Myocyte (in vitro differentiated cells): ENCODE data around the gene MT4. TPM values are rescaled to one million over a fixed set of nuclear protein-coding genes. Genes with fewer than 3 reads are reported as not detected.

ENCODE experiments used
- total RNA-seq: library from RNA; depleted of rRNA; stranded (reverse); fragments of >200 nt; gene quantifications from 2 replicates; pipeline ENCODE4 v1.2.3, GENCODE V29; 2014

Gene MT4
- total RNA-seq, 1 donor from 2014 or later, result not detected

Other genes with a start within 250 kb of the MT4 start
- gene AMFR, start 139.5 kb upstream of the MT4 start, total RNA-seq, result 220 and 233 TPM in 2 replicates
- 46.5 and 48.6 TPM in 2 replicates for gene NUDT21, start 113.7 kb upstream of the MT4 start, total RNA-seq
- gene OGFOD1, start 113.5 kb upstream of the MT4 start, total RNA-seq, result 68.9 and 79.0 TPM in 2 replicates
- 27.2 and 32.9 TPM in 2 replicates for gene BBS2, start 45.0 kb upstream of the MT4 start, total RNA-seq
- not detected in 2 replicates for gene MT3, start 24.5 kb downstream of the MT4 start, total RNA-seq
- 7.1 and 18.6 TPM in 2 replicates for gene MT2A, start 43.5 kb downstream of the MT4 start, total RNA-seq
- gene MT1E, start 60.7 kb downstream of the MT4 start, total RNA-seq, result 24.7 and 26.6 TPM in 2 replicates
- gene MT1M, start 67.6 kb downstream of the MT4 start, total RNA-seq, result not detected in 2 replicates
- not detected in 2 replicates for gene MT1A, start 73.6 kb downstream of the MT4 start, total RNA-seq
- not detected in 2 replicates for gene MT1B, start 86.8 kb downstream of the MT4 start, total RNA-seq
- gene MT1F, start 92.9 kb downstream of the MT4 start, total RNA-seq, result not detected in 2 replicates
- not detected in 2 replicates for gene MT1G, start 103.0 kb downstream of the MT4 start, total RNA-seq
- not detected in 2 replicates for gene MT1H, start 104.7 kb downstream of the MT4 start, total RNA-seq
- gene MT1X, start 117.4 kb downstream of the MT4 start, total RNA-seq, result 14.8 and 74.1 TPM in 2 replicates
- gene NUP93, start 165.1 kb downstream of the MT4 start, total RNA-seq, result 114 and 151 TPM in 2 replicates